ENCODE results near the gene ZNF407. TPM values are rescaled to one million over a fixed set of nuclear protein-coding genes. Genes with fewer than 3 reads are reported as not detected.
A peak's percentile ranks its signal among the peaks of the same experiment; 100 is the strongest.

Gene ZNF407
- total RNA-seq, 1 donor from 2014 or later = 14.2 TPM

GRCh38 chr18:75070235-75070624 is 472.6 kb downstream of the ZNF407 start:
- Mint-ChIP-seq H3K4me1 (ENCODE audit: unreplicated experiment) (peaks cover 17% of the 10 kb centered on the region), H3K36me3 (ENCODE audit: unreplicated experiment) (no peaks in the 10 kb centered on the region), H3K27me3 (ENCODE audit: unreplicated experiment) (no peaks in the 10 kb centered on the region), H3K27ac (ENCODE audit: unreplicated experiment) (no peak overlapping the region), H3K4me3 (ENCODE audit: unreplicated experiment) (no peak overlapping the region), H3K9me3 (ENCODE audit: unreplicated experiment) (no peaks in the 10 kb centered on the region)
- no peak for TF ChIP-seq CTCF (IDR thresholded peaks at IDR 0.05)
- DNase-seq (ENCODE audit: extremely low spot score, unreplicated experiment) = peak; percentile 80

GRCh38 chr18:75070625-75071483 is 473.2 kb downstream of the ZNF407 start:
- TF ChIP-seq CTCF (IDR thresholded peaks at IDR 0.05) = no peak
- H3K36me3 Mint-ChIP-seq (ENCODE audit: unreplicated experiment) = no peaks in the 10 kb centered on the region
- H3K27ac Mint-ChIP-seq (ENCODE audit: unreplicated experiment) = peak overlapping the region; percentile 49
- no peak overlapping the region for H3K4me3 Mint-ChIP-seq (ENCODE audit: unreplicated experiment)
- no peaks in the 10 kb centered on the region for H3K27me3 Mint-ChIP-seq (ENCODE audit: unreplicated experiment)
- peaks cover 17% of the 10 kb centered on the region for H3K4me1 Mint-ChIP-seq (ENCODE audit: unreplicated experiment)
- DNase-seq (ENCODE audit: extremely low spot score, unreplicated experiment) = peak; percentile 53
- no peaks in the 10 kb centered on the region for H3K9me3 Mint-ChIP-seq (ENCODE audit: unreplicated experiment)

- Mint-ChIP-seq H3K4me1 (ENCODE audit: unreplicated experiment) (peaks cover 17% of the 10 kb centered on the region), H3K36me3 (ENCODE audit: unreplicated experiment) (no peaks in the 10 kb centered on the region), H3K27me3 (ENCODE audit: unreplicated experiment) (no peaks in the 10 kb centered on the region), H3K27ac (ENCODE audit: unreplicated experiment) (no peak overlapping the region), H3K9me3 (ENCODE audit: unreplicated experiment) (no peaks in the 10 kb centered on the region), H3K4me3 (ENCODE audit: unreplicated experiment) (no peak overlapping the region)
- DNase-seq (ENCODE audit: extremely low spot score, unreplicated experiment) = peak; percentile 74
- TF ChIP-seq CTCF (IDR thresholded peaks at IDR 0.05) = no peak
Measured at GRCh38 chr18:75071484-75071785, 473.8 kb downstream of the ZNF407 start.

GRCh38 chr18:75071866-75072671 is 474.4 kb downstream of the ZNF407 start:
- peaks cover 17% of the 10 kb centered on the region for H3K4me1 Mint-ChIP-seq (ENCODE audit: unreplicated experiment)
- TF ChIP-seq CTCF (IDR thresholded peaks at IDR 0.05) = no peak
- H3K27me3 Mint-ChIP-seq (ENCODE audit: unreplicated experiment) = no peaks in the 10 kb centered on the region
- no peak overlapping the region for H3K4me3 Mint-ChIP-seq (ENCODE audit: unreplicated experiment)
- H3K36me3 Mint-ChIP-seq (ENCODE audit: unreplicated experiment) = no peaks in the 10 kb centered on the region
- no peak overlapping the region for H3K27ac Mint-ChIP-seq (ENCODE audit: unreplicated experiment)
- peak; percentile 49 for DNase-seq (ENCODE audit: extremely low spot score, unreplicated experiment)
- peaks cover under 1% of the 10 kb centered on the region for H3K9me3 Mint-ChIP-seq (ENCODE audit: unreplicated experiment)
